H1 (cell line): ENCODE measurements around the gene PXMP4. TPM values are rescaled to one million over a fixed set of nuclear protein-coding genes. Genes with fewer than 3 reads are reported as not detected.

ENCODE experiments used
- CTCF ChIA-PET: fragments of 300-600 bp; sonication (Branson Sonifier 250); formaldehyde crosslinking; loops from one replicate; lab custom pipeline; 2021; ENCODE audit not compliant: partially characterized antibody; lab: Charles Lee
- POLR2A ChIA-PET: fragments of 300-600 bp; sonication (Branson Sonifier 250); formaldehyde crosslinking; loops from one replicate; lab custom pipeline; 2021; ENCODE audit warnings: inconsistent platforms; ENCODE audit not compliant: partially characterized antibody; lab: Charles Lee
- DNase-seq, 2 experiments: peaks; one replicate each; pipeline versions ENCODE4 v3.0.0 to v3.0.0-alpha.2; 2010 to 2022; ENCODE audit warnings: low spot score in 2 of 2, low read depth in 1 of 2, mixed read lengths in 1 of 2
- FAIRE-seq: peaks from 2 replicates; lab custom pipeline; 2011; peaks lifted over from hg19 to GRCh38; lab: Jason Lieb, UNC
- H2AFZ ChIP-seq: 2 replicates; pipeline ENCODE4 v1.8.1; 2012; ENCODE audit warnings: low read length, inconsistent platforms
- H2AK5ac ChIP-seq: 2 replicates; pipeline ENCODE4 v1.6.1; 2013; ENCODE audit warnings: low read depth, low read length
- H2BK120ac ChIP-seq: replicated peaks from 2 replicates; pipeline ENCODE3; 2013; ENCODE audit warnings: low read depth, low read length, inconsistent platforms
- H2BK12ac ChIP-seq: 2 replicates; pipeline ENCODE4 v1.6.1; 2013; ENCODE audit warnings: low read depth, low read length
- H2BK15ac ChIP-seq: 2 replicates; pipeline ENCODE4 v1.6.1; 2013; ENCODE audit warnings: low read length
- H2BK20ac ChIP-seq: 2 replicates; pipeline ENCODE4 v1.6.1; 2013; ENCODE audit warnings: low read length
- H2BK5ac ChIP-seq: 2 replicates; pipeline ENCODE4 v1.6.1; 2013; ENCODE audit warnings: low read depth, low read length
- H3K14ac ChIP-seq: 2 replicates; pipeline ENCODE4 v1.6.1; 2013; ENCODE audit warnings: inconsistent platforms; ENCODE audit not compliant: insufficient read length
- H3K18ac ChIP-seq: 2 replicates; pipeline ENCODE4 v1.6.1; 2013; ENCODE audit warnings: low read length; ENCODE audit errors: extremely low read depth
- H3K23ac ChIP-seq: 2 replicates; pipeline ENCODE4 v1.6.1; 2013; ENCODE audit warnings: inconsistent platforms; ENCODE audit not compliant: insufficient read length
- H3K23me2 ChIP-seq: 2 replicates; pipeline ENCODE4 v1.6.1; 2013; ENCODE audit warnings: low read depth, low read length
- H3K27ac ChIP-seq: 2 replicates; pipeline ENCODE4 v1.6.1; 2011; ENCODE audit warnings: low read depth, low read length, inconsistent platforms
- H3K27me3 ChIP-seq, 4 experiments: replicated peaks in 1 of 4; 1 replicate in 1 of 4; 2 replicates in 3 of 4; pipeline versions ENCODE4 v1.6.1 to v1.8.1; 2011 to 2013; ENCODE audit warnings: low read length in 3 of 4, mild to moderate bottlenecking in 3 of 4, inconsistent platforms in 2 of 4, mixed read lengths in 2 of 4, moderate library complexity in 1 of 4; ENCODE audit not compliant: control insufficient read depth in 3 of 4, insufficient read depth in 3 of 4; ENCODE audit errors: extremely low read depth in 1 of 4
- H3K36me3 ChIP-seq, 4 experiments: 2 replicates each; pipeline versions ENCODE4 v1.6.1 to v1.8.1; 2011 to 2013; ENCODE audit warnings: mild to moderate bottlenecking in 4 of 4, low read length in 3 of 4, moderate library complexity in 2 of 4, control low read depth in 1 of 4, inconsistent platforms in 1 of 4; ENCODE audit not compliant: insufficient read depth in 4 of 4, control insufficient read depth in 2 of 4
- H3K4ac ChIP-seq: replicated peaks from 2 replicates; pipeline ENCODE3; 2013; ENCODE audit warnings: low read length, low read depth, mixed read lengths, inconsistent platforms; ENCODE audit not compliant: insufficient read length
- H3K4me1 ChIP-seq, 4 experiments: replicated peaks in 1 of 4; 1 replicate in 1 of 4; 2 replicates in 3 of 4; pipeline versions ENCODE4 v1.6.1 to v1.8.1; 2011 to 2013; ENCODE audit warnings: low read length in 3 of 4, inconsistent platforms in 2 of 4, mixed read lengths in 1 of 4; ENCODE audit not compliant: insufficient read depth in 4 of 4, control insufficient read depth in 3 of 4
- H3K4me2 ChIP-seq, 2 experiments: 2 replicates each; pipeline versions ENCODE4 v1.6.1 to v1.8.1; 2011 to 2013; ENCODE audit warnings: low read depth in 2 of 2, low read length in 2 of 2, control low read depth in 1 of 2, inconsistent platforms in 1 of 2, mild to moderate bottlenecking in 1 of 2; ENCODE audit not compliant: insufficient read depth in 1 of 2
- H3K4me3 ChIP-seq, 4 experiments: fragments of 200-600, 300-600 bp in 1 of 4; sonication (generic), shearing (Covaris generic), sonication (Bioruptor Twin) in 1 of 4; 2 replicates each; pipeline versions ENCODE4 v1.5.1 to v1.8.1; 2011 to 2016; ENCODE audit warnings: low read length in 4 of 4, low read depth in 3 of 4, control low read depth in 2 of 4, inconsistent platforms in 2 of 4, mild to moderate bottlenecking in 2 of 4, mixed read lengths in 1 of 4, moderate library complexity in 1 of 4; ENCODE audit not compliant: insufficient read depth in 2 of 4; ENCODE audit errors: extremely low read depth in 1 of 4
- H3K56ac ChIP-seq: replicated peaks from 2 replicates; pipeline ENCODE3; 2013; ENCODE audit warnings: low read depth, mild to moderate bottlenecking, mixed read lengths, low read length, inconsistent platforms; ENCODE audit not compliant: insufficient read length
- H3K79me1 ChIP-seq: 2 replicates; pipeline ENCODE4 v1.6.1; 2013; ENCODE audit warnings: low read depth, low read length, control low read depth
- H3K79me2 ChIP-seq, 2 experiments: 2 replicates each; pipeline versions ENCODE4 v1.6.1 to v1.8.1; 2012 to 2013; ENCODE audit warnings: low read length in 2 of 2, mild to moderate bottlenecking in 2 of 2, inconsistent platforms in 1 of 2; ENCODE audit not compliant: insufficient read depth in 2 of 2, control insufficient read depth in 1 of 2
- H3K9ac ChIP-seq, 4 experiments: replicated peaks in 1 of 4; 1 replicate in 1 of 4; 2 replicates in 3 of 4; pipeline versions ENCODE4 v1.6.1 to v1.8.1; 2011 to 2013; ENCODE audit warnings: low read depth in 3 of 4, low read length in 3 of 4, control low read depth in 2 of 4, mild to moderate bottlenecking in 2 of 4, moderate library complexity in 2 of 4, inconsistent platforms in 1 of 4; ENCODE audit errors: extremely low read depth in 1 of 4
- H3K9me3 ChIP-seq, 2 experiments: 2 replicates each; pipeline versions ENCODE4 v1.6.1 to v1.8.1; 2012 to 2013; ENCODE audit warnings: mild to moderate bottlenecking in 2 of 2, moderate library complexity in 2 of 2, control low read depth in 1 of 2, inconsistent platforms in 1 of 2, low read depth in 1 of 2, low read length in 1 of 2, mixed read lengths in 1 of 2; ENCODE audit not compliant: insufficient read depth in 2 of 2
- H4K20me1 ChIP-seq, 2 experiments: replicated peaks in 1 of 2; 2 replicates each; pipeline versions ENCODE3 to v1.8.1; 2011 to 2013; ENCODE audit warnings: inconsistent platforms in 2 of 2, low read length in 2 of 2, mild to moderate bottlenecking in 1 of 2; ENCODE audit not compliant: insufficient read depth in 2 of 2, control insufficient read depth in 1 of 2
- H4K5ac ChIP-seq: 2 replicates; pipeline ENCODE4 v1.6.1; 2013; ENCODE audit warnings: low read length, low read depth, mixed read lengths, inconsistent platforms; ENCODE audit not compliant: insufficient read length
- H4K8ac ChIP-seq: 2 replicates; pipeline ENCODE4 v1.8.0; 2013; ENCODE audit warnings: mild to moderate bottlenecking, moderate library complexity, low read length, inconsistent platforms; ENCODE audit not compliant: insufficient read depth; ENCODE audit errors: extremely low read depth
- H4K91ac ChIP-seq: replicated peaks from 2 replicates; pipeline ENCODE3; 2013; ENCODE audit warnings: low read length, mixed read lengths, inconsistent platforms; ENCODE audit not compliant: insufficient read length
- BCL11A ChIP-seq, 2 experiments: IDR thresholded peaks; one replicate each; pipeline ENCODE4 v1.6.1; 2011; ENCODE audit warnings: low read depth in 2 of 2, low read length in 2 of 2, mild to moderate bottlenecking in 2 of 2
- CTBP2 ChIP-seq: IDR thresholded peaks from 2 replicates; pipeline ENCODE4 v1.7.0; 2011; ENCODE audit warnings: borderline replicate concordance, mild to moderate bottlenecking, moderate library complexity, mixed read lengths, low read length; ENCODE audit not compliant: insufficient read depth, insufficient read length
- JUND ChIP-seq: IDR thresholded peaks from 2 replicates; pipeline ENCODE4 v1.6.1; 2011; ENCODE audit warnings: mild to moderate bottlenecking, improper control_type of control experiment, low read length
- KDM5A ChIP-seq: fragments of 200-600 bp; IDR thresholded peaks from 2 replicates; pipeline ENCODE4 v1.7.1; 2012; ENCODE audit warnings: mild to moderate bottlenecking, low read length, inconsistent platforms, mixed read lengths
- MAFK ChIP-seq: IDR thresholded peaks from 2 replicates; pipeline ENCODE4 v1.6.1; 2012; ENCODE audit warnings: low read depth, mild to moderate bottlenecking, improper control_type of control experiment, low read length
- RAD21 ChIP-seq, 2 experiments: IDR thresholded peaks in 1 of 2; conservative IDR thresholded peaks in 1 of 2; 2 replicates each; pipeline ENCODE4 v1.6.1; 2011; ENCODE audit warnings: low read depth in 2 of 2, low read length in 2 of 2, improper control_type of control experiment in 1 of 2, inconsistent platforms in 1 of 2, mild to moderate bottlenecking in 1 of 2, moderate library complexity in 1 of 2
- RBBP5 ChIP-seq: IDR thresholded peaks from 2 replicates; pipeline ENCODE4 v1.7.1; 2012; ENCODE audit warnings: low read depth, mild to moderate bottlenecking, inconsistent platforms, low read length, moderate library complexity, borderline replicate concordance
- SIN3A ChIP-seq, 2 experiments: IDR thresholded peaks in 1 of 2; conservative IDR thresholded peaks in 1 of 2; 2 replicates each; pipeline ENCODE4 v1.6.1; 2011 to 2012; ENCODE audit warnings: low read length in 2 of 2, improper control_type of control experiment in 1 of 2, low read depth in 1 of 2, mild to moderate bottlenecking in 1 of 2
- SIX5 ChIP-seq: IDR thresholded peaks from 2 replicates; pipeline ENCODE4 v1.6.1; 2011; ENCODE audit warnings: mild to moderate bottlenecking, low read depth, low read length
- TAF7 ChIP-seq: optimal IDR thresholded peaks from 2 replicates; pipeline ENCODE3; 2011; ENCODE audit warnings: low read depth, mild to moderate bottlenecking, inconsistent platforms, low read length, moderate library complexity, borderline replicate concordance
- TEAD4 ChIP-seq: IDR thresholded peaks from 2 replicates; pipeline ENCODE4 v1.6.1; 2012; ENCODE audit warnings: low read depth, low read length, inconsistent platforms, mixed read lengths
- YY1 ChIP-seq: IDR thresholded peaks from 2 replicates; pipeline ENCODE4 v1.6.1; 2011; ENCODE audit warnings: low read depth, mild to moderate bottlenecking, low read length
- WGBS, 2 experiments: shearing (Covaris generic) in 1 of 2; methylation state at CpG; one replicate each; pipeline versions ENCODE4 v1.1.6 to v1.1.7; 2013 to 2015; ENCODE audit warnings: low lambda C conversion rate in 2 of 2, mixed read lengths in 2 of 2, inconsistent platforms in 1 of 2, low coverage in 1 of 2, missing lambda C conversion rate in 1 of 2; ENCODE audit not compliant: insufficient replicate concordance in 2 of 2, insufficient coverage in 1 of 2, insufficient read length in 1 of 2; ENCODE audit errors: extremely low coverage in 1 of 2, missing lambda C conversion rate in 1 of 2; 5-methylcytosine and 5-hydroxymethylcytosine counted together
- polyA plus RNA-seq, 7 experiments: library from polyadenylated mRNA; depleted of rRNA in 3 of 7; stranded (reverse) in 5 of 7; unstranded in 2 of 7; fragments of >200 nt in 5 of 7; fragments of 200-250 nt in 2 of 7; gene quantifications; 1 replicate in 5 of 7; 2 replicates in 1 of 7; 4 replicates in 1 of 7; pipeline versions ENCODE4 v1.2.1 to v1.2.3, GENCODE V29; 2011 to 2013; ENCODE audit warnings: missing spikeins in 2 of 7, mixed read lengths in 2 of 7
- total RNA-seq: library from RNA; stranded (reverse); fragmentation: NEBNext Ultra II Directional; extraction: Animal tissue kit (Norgen Biotek cat#: 25700); gene quantifications from 2 replicates; pipeline ENCODE4 v1.2.1, GENCODE V29; 2021

PXMP4 gene
- total and polyA plus RNA-seq, 2 of the 8 experiments (the other 6 are each of a cell fraction or from before 2014, with no cell fraction given), result 3.3 to 3.4 TPM

GRCh38 chr20:33739493-33739892 is 19.4 kb upstream of the PXMP4 start:
- H3K36me3 ChIP-seq, result no peaks in the 10 kb centered on the region; a peak in 1 of 8 replicates
- no peak overlapping the region for H2BK5ac ChIP-seq
- H3K14ac ChIP-seq, result no peak overlapping the region
- H3K9ac ChIP-seq, result no peak overlapping the region
- no peak overlapping the region for H3K27ac ChIP-seq
- H3K9me3 ChIP-seq, result peaks cover 6 to 10% of the 10 kb centered on the region in 2 experiments
- H3K79me1 ChIP-seq, result no peaks in the 10 kb centered on the region; the same call in 1 of the 2 replicates
- WGBS, 2 experiments, result 93% methylated on average over 7 of the region's 7 CpGs; no CpG with 5 or more reads in 1 of the 2 experiments
- no peaks in the 10 kb centered on the region for H3K79me2 ChIP-seq
- H3K23me2 ChIP-seq, result no peaks in the 10 kb centered on the region
- POLR2A ChIA-PET, result no interaction called here
- H4K8ac ChIP-seq, result no peak overlapping the region
- no peak overlapping the region for H2BK120ac ChIP-seq
- no peak overlapping the region for H3K56ac ChIP-seq
- no peak overlapping the region for H2AFZ ChIP-seq
- peak overlapping the region; percentile 81 for H4K91ac ChIP-seq
- TF ChIP-seq TAF7 (no peak), RBBP5 (no peak), RAD21 (IDR thresholded peaks at IDR 0.05 in 1 of 2, conservative IDR thresholded peaks at IDR 0.05 in 1 of 2; ENCODE audit: low read depth in 2 of 2, low read length in 2 of 2) (no peak), JUND (no peak), SIX5 (no peak), MAFK (no peak), TEAD4 (no peak), BCL11A (IDR thresholded peaks at IDR 0.05; ENCODE audit: low read depth in 2 of 2, low read length in 2 of 2) (no peak), CTBP2 (no peak), KDM5A (no peak), SIN3A (conservative IDR thresholded peaks at IDR 0.05 in 1 of 2, IDR thresholded peaks at IDR 0.05 in 1 of 2; ENCODE audit: low read depth in 1 of 2, low read length in 2 of 2) (no peak), YY1 (no peak)
- peaks cover 0 to 4% (median 0%) of the 10 kb centered on the region in 4 experiments; a peak in 2 of 7 replicates for H3K4me1 ChIP-seq
- no peak for FAIRE-seq
- H3K18ac ChIP-seq, result no peak overlapping the region
- no peak for DNase-seq
- H2BK15ac ChIP-seq, result no peak overlapping the region
- no peaks in the 10 kb centered on the region for H3K27me3 ChIP-seq
- H4K5ac ChIP-seq, result no peak overlapping the region
- no peak overlapping the region for H3K4me2 ChIP-seq
- H2BK12ac ChIP-seq, result no peak overlapping the region
- H3K4me3 ChIP-seq, result no peak overlapping the region
- H2BK20ac ChIP-seq, result no peak overlapping the region
- no peak overlapping the region for H3K4ac ChIP-seq
- H2AK5ac ChIP-seq, result peak overlapping the region; percentile 39; the same call in 1 of the 2 replicates
- H3K23ac ChIP-seq, result no peak overlapping the region
- peaks cover 0 to 3% of the 10 kb centered on the region in 2 experiments for H4K20me1 ChIP-seq
- CTCF ChIA-PET, result interaction anchor here (0.6 to 1.2 kb wide), 2 partner anchors 53 to 320 kb away, joined by 3 read pairs; no protein-coding TSS in a partner anchor
